GM12891 (cell line): ENCODE measurements around the gene RBM20.

Source experiments
- PAX5 ChIP-seq: IDR thresholded peaks from 2 replicates; pipeline ENCODE4 v1.6.1; 2011; ENCODE audit warnings: low read length, moderate library complexity, mild to moderate bottlenecking; ENCODE audit not compliant: insufficient read depth, severe bottlenecking
- POLR2A ChIP-seq: IDR thresholded peaks from 2 replicates; pipeline ENCODE4 v1.6.1; 2011; ENCODE audit warnings: low read depth, low read length, control low read depth
- POLR2AphosphoS5 ChIP-seq: IDR thresholded peaks from 2 replicates; pipeline ENCODE4 v1.6.1; 2011; ENCODE audit warnings: low read depth, low read length, control low read depth
- POU2F2 ChIP-seq: IDR thresholded peaks from 2 replicates; pipeline ENCODE4 v1.6.1; 2011; ENCODE audit warnings: low read depth, mild to moderate bottlenecking, control low read depth, low read length, moderate library complexity
- SPI1 ChIP-seq: IDR thresholded peaks from 2 replicates; pipeline ENCODE4 v1.6.1; 2011; ENCODE audit warnings: low read depth, low read length, control low read depth
- TAF1 ChIP-seq: IDR thresholded peaks from 2 replicates; pipeline ENCODE4 v1.6.1; 2011; ENCODE audit warnings: low read depth, low read length, control low read depth

GRCh38 chr10:110613996-110614495 lies 30.1 kb upstream of the RBM20 start:
- no peak for TF ChIP-seq TAF1
- TF ChIP-seq POLR2AphosphoS5, result no peak
- no peak for TF ChIP-seq POLR2A
- TF ChIP-seq POU2F2, result no peak
- no peak for TF ChIP-seq SPI1
- no peak for TF ChIP-seq PAX5
